HG02870 (cell line): ENCODE data around the gene RFPL2.

ENCODE experiments used
- ATAC-seq: cut with Tn5 transposase; IDR thresholded peaks from one replicate; pipeline ENCODE4 v1.9.1; 2021; ENCODE audit warnings: mild to moderate bottlenecking, moderate library complexity; ENCODE audit not compliant: unreplicated experiment

Gene RFPL2

DNA sequence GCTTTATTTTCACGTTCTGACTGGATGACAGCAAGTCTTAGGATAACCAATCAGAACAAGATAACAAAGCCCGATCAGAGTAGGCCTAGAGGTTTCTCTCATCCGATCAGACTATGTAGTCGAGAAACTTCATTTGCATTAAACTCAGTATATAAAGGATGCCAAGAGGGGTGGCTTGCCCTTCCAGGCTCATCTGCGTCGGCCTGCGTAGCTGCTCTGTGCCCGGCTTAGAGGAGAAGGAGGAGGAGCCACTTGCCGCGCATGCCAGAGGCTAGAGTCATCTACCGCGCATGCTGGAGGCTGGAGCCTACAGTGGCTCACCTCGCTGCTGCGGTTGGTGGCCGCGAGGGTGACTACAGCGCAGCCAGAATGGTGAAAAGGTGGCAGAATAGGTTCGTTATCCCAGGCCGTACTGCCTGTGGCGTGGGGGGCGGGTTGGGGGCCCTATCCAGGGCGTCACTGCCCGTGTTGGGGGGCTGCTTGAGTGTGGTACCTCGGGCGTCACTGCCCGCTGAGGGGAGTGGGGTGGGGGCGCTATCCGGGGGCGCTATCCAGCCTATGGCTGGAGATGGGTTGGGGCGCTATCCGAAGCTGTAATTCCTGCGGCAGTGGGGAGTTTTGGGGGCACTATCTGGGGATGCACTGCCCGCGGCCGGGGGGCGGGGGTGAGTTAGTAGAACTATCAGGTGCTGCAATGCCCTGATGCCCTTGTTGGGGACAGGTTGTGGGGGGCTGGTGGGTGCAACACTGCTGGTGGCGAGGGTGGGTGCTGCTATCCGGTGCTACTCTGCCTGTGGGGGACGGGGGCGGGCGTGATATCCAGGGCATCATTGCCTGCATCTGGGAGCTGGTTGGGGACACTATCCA is at the start of gene RFPL2:
RFPL2 (minus strand) TSS at position 218 of the 867 bp plus-strand sequence. CDS start 2,622 bp downstream, outside the sequence.
- ATAC-seq = no peak

DNA sequence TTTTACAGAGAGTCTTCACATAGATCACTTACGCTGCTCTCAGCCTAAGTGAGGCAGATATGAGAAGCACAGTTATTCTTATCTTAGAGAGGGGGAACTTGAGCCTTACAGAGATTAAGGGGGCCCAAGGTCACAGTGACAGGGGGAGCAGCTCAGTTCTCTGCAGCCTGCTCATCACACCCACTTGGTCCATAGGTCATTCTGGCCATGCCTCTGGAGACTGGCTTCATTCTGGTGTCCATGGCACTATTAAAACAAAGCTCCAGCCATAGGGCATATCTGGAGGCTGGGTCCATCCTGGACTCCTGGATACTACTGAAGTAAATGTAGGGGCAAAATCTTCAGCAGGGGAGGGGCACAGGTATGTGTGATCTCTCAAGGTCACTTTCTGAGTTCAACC is 44.4 kb upstream of the RFPL2 start:
- no peak for ATAC-seq

- ATAC-seq = no peak
These were observed 43.4 kb upstream of the RFPL2 start for GRCh38 chr22:32248276-32248675.

GRCh38 chr22:32246166-32246565 is 41.3 kb upstream of the RFPL2 start:
- no peak for ATAC-seq

DNA sequence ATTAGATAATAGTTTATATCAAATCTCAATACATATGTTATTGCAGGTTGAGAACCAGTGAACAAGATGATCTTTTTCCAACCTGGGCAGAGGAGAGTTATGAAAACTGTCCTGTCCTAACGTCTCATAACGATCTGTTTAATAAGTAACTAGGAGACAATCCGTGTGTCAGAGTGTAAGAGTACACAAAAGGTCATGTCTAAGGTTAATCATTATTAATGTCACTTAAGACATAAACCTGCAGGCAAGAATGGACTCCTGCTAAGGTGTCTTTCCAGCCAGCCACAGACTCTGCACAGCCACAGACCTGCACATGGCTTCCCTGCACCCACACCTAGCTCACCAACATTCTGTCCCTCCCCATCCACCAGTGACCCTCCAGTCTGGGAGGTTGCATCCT is 40.2 kb upstream of the RFPL2 start:
- no peak for ATAC-seq

GRCh38 chr22:32244547-32244946 is 39.7 kb upstream of the RFPL2 start:
- no peak for ATAC-seq

GRCh38 chr22:32240461-32240860 is 35.6 kb upstream of the RFPL2 start:
- no peak for ATAC-seq

- ATAC-seq = no peak
These were observed 33.0 kb upstream of the RFPL2 start for GRCh38 chr22:32237906-32238305.

DNA sequence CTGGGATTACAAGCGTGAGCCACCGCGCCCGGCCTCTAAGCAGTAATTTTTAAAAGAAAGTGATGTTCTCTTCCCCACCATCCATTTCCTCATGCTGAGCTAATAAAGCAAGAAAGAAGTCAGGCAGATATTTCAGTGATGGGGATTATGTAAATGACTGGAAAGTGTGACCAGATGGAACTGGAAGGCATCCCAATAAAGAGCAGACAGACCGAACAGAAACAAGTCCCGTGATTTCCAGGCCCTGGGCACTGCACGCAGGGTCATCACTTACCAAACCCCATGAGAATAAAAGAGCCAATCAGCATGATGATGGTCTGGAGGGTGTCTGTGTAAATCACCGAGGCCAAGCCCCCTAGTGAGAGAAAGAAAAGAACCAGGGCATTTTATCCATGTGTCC is 32.1 kb upstream of the RFPL2 start:
- no peak for ATAC-seq

DNA sequence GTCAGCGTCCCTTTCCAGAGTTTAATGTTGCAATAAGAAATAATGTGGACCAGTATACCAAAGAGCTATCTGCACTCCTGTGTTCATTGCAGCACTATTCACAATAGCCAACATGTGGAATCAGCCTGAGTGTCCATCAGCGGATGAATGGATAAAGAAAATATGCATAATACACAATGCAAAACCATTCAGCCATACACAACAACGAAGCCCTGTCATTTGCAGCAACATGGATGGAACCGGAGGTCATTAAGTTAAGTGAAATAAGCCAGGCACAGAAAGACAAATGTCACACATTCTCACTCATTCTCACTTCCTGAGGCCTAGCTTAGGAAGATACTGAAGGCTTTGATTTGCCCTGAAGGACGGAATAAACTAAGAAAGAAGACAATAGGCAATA is 28.2 kb upstream of the RFPL2 start:
- no peak for ATAC-seq

DNA sequence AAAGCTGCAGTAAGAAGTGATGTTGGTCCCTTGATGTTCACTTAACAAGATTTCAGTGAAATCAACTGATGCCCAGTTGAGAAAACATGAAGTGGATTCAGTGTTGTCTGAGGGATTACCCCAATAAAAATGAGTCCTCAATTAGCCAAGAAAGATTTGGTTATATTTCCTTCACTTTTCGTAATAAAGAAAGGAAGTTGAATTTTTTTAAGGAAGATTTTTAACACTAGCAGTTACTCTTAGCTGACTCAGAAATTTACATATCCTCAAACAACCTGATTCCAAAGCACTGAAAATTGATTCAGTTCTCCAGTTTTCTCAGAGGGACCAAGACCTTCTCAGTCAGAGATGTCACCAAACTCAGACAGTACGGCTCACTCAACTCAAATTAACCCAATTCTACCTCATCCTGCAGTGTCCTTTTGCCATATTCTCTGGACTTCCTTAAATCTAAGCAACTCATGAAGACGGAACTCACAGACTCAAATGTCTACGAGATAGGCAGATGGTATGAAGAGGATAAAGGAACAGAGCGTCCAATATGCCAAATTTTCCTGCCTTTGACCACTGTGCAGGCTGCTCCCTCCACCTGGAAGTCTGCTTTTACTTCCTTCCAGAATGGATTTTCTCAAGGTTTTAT is 27.4 kb upstream of the RFPL2 start:
- ATAC-seq = no peak

DNA sequence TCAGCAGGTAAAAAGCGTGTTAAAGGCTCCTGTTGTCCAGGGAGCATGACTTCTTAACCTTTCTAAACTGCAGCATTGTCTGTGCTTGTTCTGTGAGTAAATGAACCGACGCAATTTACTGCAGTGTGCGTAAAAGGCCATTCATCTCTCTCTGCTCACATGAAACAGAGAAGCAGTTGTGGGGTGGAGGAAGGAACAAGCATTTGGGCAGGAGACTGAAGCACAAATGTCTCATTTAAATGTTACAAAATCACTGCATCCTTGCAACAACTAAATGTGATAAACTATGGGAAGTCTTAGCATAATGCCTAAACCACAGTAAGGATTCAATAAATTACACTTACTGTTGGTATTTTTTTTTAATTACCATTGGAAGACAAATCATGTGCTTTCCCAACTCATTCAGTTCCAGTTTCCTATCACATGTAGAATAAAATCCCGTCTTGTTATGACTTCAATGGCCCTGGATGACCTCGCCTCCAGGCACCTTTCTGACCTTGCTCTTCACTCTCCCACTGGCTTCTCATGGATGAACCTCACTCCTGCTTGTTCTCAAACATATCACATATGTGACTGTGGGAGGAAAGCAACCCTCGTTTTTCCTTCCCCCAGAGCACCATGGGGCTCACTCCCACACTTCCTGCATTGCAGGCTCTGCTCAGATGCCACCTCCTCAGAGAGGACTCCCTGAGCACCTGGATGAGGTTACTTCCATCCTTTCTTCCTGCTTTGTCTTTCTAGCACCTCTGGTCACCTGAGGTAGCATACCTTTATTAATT is 21.6 kb upstream of the RFPL2 start:
- no peak for ATAC-seq

GRCh38 chr22:32222991-32223390 is 18.1 kb upstream of the RFPL2 start:
- no peak for ATAC-seq

- ATAC-seq = no peak
These were observed 14.2 kb upstream of the RFPL2 start for GRCh38 chr22:32219026-32219425.

GRCh38 chr22:32218470-32218869 is 13.6 kb upstream of the RFPL2 start:
- ATAC-seq = no peak

- ATAC-seq = no peak
These were observed 12.6 kb upstream of the RFPL2 start for GRCh38 chr22:32217465-32217864.

DNA sequence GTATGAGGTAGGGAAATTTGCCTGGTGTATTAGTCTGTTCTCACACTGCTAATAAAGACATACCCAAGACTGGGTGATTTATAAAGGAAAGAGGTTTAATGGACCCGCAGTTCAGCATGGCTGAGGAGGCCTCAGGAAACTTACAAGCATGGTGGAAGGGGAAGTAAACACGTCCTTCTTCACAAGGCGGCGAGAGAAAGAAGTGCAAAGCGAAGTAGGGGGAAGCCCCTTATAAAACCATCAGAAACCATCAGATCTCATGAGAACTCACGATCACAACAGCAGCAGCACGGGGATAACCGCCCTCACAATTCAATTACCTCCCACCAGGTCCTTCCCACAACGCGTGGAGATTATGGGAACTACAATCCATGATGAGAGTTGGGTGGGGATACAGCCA is 12.0 kb upstream of the RFPL2 start:
- ATAC-seq = no peak

DNA sequence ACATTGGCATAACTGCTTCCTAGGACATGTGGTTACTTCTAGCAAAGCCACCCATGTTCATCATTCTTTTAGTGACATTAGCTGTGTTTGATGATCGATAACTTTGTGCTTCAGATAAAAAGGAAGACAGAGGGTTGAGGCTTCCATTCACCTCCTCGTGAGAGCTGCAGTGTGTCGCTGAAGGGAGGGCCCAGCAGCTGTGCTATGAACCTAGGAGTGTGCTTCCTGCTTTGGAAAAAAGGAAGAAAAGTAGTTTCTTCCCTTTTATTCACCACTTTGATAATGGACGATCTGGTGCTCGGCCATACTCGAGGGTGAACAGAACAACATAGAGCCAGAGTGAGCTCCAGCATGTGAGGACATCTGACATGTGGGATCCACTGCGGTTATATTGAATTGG is 6.1 kb upstream of the RFPL2 start:
- no peak for ATAC-seq

DNA sequence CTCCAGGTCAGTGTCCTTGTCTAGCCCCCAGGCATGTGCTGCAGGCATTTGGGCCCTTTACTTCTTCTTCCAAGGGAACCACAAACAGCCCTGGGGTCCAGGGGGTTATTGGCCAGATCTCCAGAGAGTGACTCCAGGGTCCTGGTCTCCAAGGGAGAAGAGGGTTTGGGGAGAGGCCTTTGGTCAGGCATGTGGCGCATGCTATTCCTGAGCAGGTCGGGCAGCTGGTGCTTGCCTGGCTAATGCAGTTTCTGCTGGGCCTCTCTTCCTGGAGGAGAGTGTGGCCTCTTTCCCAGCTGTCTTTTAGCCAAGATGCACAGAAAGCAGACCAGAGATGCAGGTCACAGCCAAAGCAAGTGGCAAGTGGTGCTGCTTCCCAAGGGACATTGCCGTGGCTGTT is 3.8 kb upstream of the RFPL2 start:
- ATAC-seq = no peak

- no peak for ATAC-seq
These were observed 3.2 kb upstream of the RFPL2 start for GRCh38 chr22:32207971-32208480.
